ENCODE measurements around the gene SLC2A3. TPM values are rescaled to one million over a fixed set of nuclear protein-coding genes. Genes with fewer than 3 reads are reported as not detected.
"Not testable (repeated sequence)": the region's sequence is repeated elsewhere in the genome, so short reads cannot be mapped to it uniquely, and the experiment has no call there.

SLC2A3 gene
- total RNA-seq, 2 experiments from 2014 or later = 219 to 224 TPM

GRCh38 chr12:7918268-7918590 is 17.8 kb downstream of the SLC2A3 start:
- POLR2A ChIA-PET = interaction anchor here (0.9 to 1.2 kb wide), 2 partner anchors 13 to 58 kb away, joined by 3 to 4 read pairs; no protein-coding TSS in a partner anchor
- ATAC-seq (ENCODE audit: low read depth); H3K4me3 Mint-ChIP-seq; DNase-seq; H3K27ac Mint-ChIP-seq; H3K27me3 Mint-ChIP-seq; H3K9me3 Mint-ChIP-seq: not testable (repeated sequence)
- Mint-ChIP-seq H3K36me3 (peaks cover 37% of the 10 kb centered on the region), H3K4me1 (peaks cover 36% of the 10 kb centered on the region)

GRCh38 chr12:7917392-7918267 is 18.4 kb downstream of the SLC2A3 start:
- ATAC-seq (ENCODE audit: low read depth) (no peak), DNase-seq (no peak)
- H3K4me3 Mint-ChIP-seq = no peak overlapping the region
- peaks cover 3% of the 10 kb centered on the region for H3K27me3 Mint-ChIP-seq
- H3K4me1 Mint-ChIP-seq = peaks cover 34% of the 10 kb centered on the region
- no peaks in the 10 kb centered on the region for H3K9me3 Mint-ChIP-seq
- H3K27ac Mint-ChIP-seq = no peak overlapping the region
- POLR2A ChIA-PET = interaction anchor here (0.9 to 1.2 kb wide), 2 partner anchors 13 to 58 kb away, joined by 3 to 4 read pairs; no protein-coding TSS in a partner anchor
- H3K36me3 Mint-ChIP-seq = peaks cover 34% of the 10 kb centered on the region

GRCh38 chr12:7916936-7917335 is 19.1 kb downstream of the SLC2A3 start:
- POLR2A ChIA-PET = no interaction called here
- Mint-ChIP-seq H3K27ac (no peak overlapping the region), H3K36me3 (peaks cover 31% of the 10 kb centered on the region), H3K9me3 (no peaks in the 10 kb centered on the region), H3K4me3 (no peak overlapping the region), H3K4me1 (peaks cover 32% of the 10 kb centered on the region), H3K27me3 (peaks cover 3% of the 10 kb centered on the region)
- ATAC-seq (ENCODE audit: low read depth) = peak; percentile 23
- DNase-seq = no peak

GRCh38 chr12:7915661-7916403 is 20.2 kb downstream of the SLC2A3 start:
- no peak overlapping the region for H3K27ac Mint-ChIP-seq
- H3K27me3 Mint-ChIP-seq = peaks cover 3% of the 10 kb centered on the region
- no peaks in the 10 kb centered on the region for H3K9me3 Mint-ChIP-seq
- H3K4me3 Mint-ChIP-seq = no peak overlapping the region
- ATAC-seq (ENCODE audit: low read depth) (peak; percentile 30), DNase-seq (no peak)
- H3K4me1 Mint-ChIP-seq = peaks cover 22% of the 10 kb centered on the region
- H3K36me3 Mint-ChIP-seq = peaks cover 22% of the 10 kb centered on the region
- POLR2A ChIA-PET = interaction anchor here (0.6 to 0.8 kb wide), 3 partner anchors 55 to 1258 kb away, joined by 3 to 5 read pairs (median 3); no protein-coding TSS in a partner anchor

GRCh38 chr12:7910106-7910505 is 25.9 kb downstream of the SLC2A3 start:
- ATAC-seq (ENCODE audit: low read depth); H3K27ac Mint-ChIP-seq; H3K27me3 Mint-ChIP-seq; H3K9me3 Mint-ChIP-seq; H3K4me3 Mint-ChIP-seq; H3K36me3 Mint-ChIP-seq; H3K4me1 Mint-ChIP-seq; POLR2A ChIA-PET; DNase-seq: not testable (repeated sequence)

- POLR2A ChIA-PET = no interaction called here
- ATAC-seq (ENCODE audit: low read depth) = no peak
- Mint-ChIP-seq H3K27ac (no peak overlapping the region), H3K36me3 (no peaks in the 10 kb centered on the region), H3K9me3 (no peaks in the 10 kb centered on the region), H3K27me3 (peaks cover 5% of the 10 kb centered on the region), H3K4me3 (no peak overlapping the region), H3K4me1 (no peaks in the 10 kb centered on the region)
- DNase-seq = no peak
These were observed 29.0 kb downstream of the SLC2A3 start for GRCh38 chr12:7907009-7907408.

GRCh38 chr12:7906303-7906702 is 29.7 kb downstream of the SLC2A3 start:
- H3K27me3 Mint-ChIP-seq; H3K9me3 Mint-ChIP-seq; H3K4me1 Mint-ChIP-seq; DNase-seq; ATAC-seq (ENCODE audit: low read depth); H3K27ac Mint-ChIP-seq; H3K4me3 Mint-ChIP-seq; H3K36me3 Mint-ChIP-seq; POLR2A ChIA-PET: not testable (repeated sequence)

GRCh38 chr12:7905600-7906125 is 30.3 kb downstream of the SLC2A3 start:
- ATAC-seq (ENCODE audit: low read depth); H3K27ac Mint-ChIP-seq; H3K4me1 Mint-ChIP-seq; H3K9me3 Mint-ChIP-seq; H3K4me3 Mint-ChIP-seq; DNase-seq; H3K36me3 Mint-ChIP-seq; H3K27me3 Mint-ChIP-seq; POLR2A ChIA-PET: not testable (repeated sequence)

GRCh38 chr12:7905071-7905470 is 30.9 kb downstream of the SLC2A3 start:
- Mint-ChIP-seq H3K27ac (no peak overlapping the region), H3K4me3 (no peak overlapping the region), H3K36me3 (no peaks in the 10 kb centered on the region), H3K9me3 (no peaks in the 10 kb centered on the region), H3K4me1 (no peaks in the 10 kb centered on the region), H3K27me3 (peaks cover 3% of the 10 kb centered on the region)
- ATAC-seq (ENCODE audit: low read depth) = no peak
- POLR2A ChIA-PET = no interaction called here
- DNase-seq = no peak

GRCh38 chr12:7902416-7902815 is 33.6 kb downstream of the SLC2A3 start:
- H3K36me3 Mint-ChIP-seq; ATAC-seq (ENCODE audit: low read depth); H3K9me3 Mint-ChIP-seq; DNase-seq; H3K4me1 Mint-ChIP-seq; POLR2A ChIA-PET; H3K4me3 Mint-ChIP-seq; H3K27me3 Mint-ChIP-seq; H3K27ac Mint-ChIP-seq: not testable (repeated sequence)

- no peaks in the 10 kb centered on the region for H3K9me3 Mint-ChIP-seq
- H3K4me1 Mint-ChIP-seq = no peaks in the 10 kb centered on the region
- no peak for DNase-seq
- no peaks in the 10 kb centered on the region for H3K27me3 Mint-ChIP-seq
- H3K27ac Mint-ChIP-seq = no peak overlapping the region
- H3K4me3 Mint-ChIP-seq = no peak overlapping the region
- no peaks in the 10 kb centered on the region for H3K36me3 Mint-ChIP-seq
- ATAC-seq (ENCODE audit: low read depth) = no peak
- POLR2A ChIA-PET = no interaction called here
These were observed 36.2 kb downstream of the SLC2A3 start for GRCh38 chr12:7899755-7900154.

- ATAC-seq (ENCODE audit: low read depth); DNase-seq; H3K27ac Mint-ChIP-seq; H3K27me3 Mint-ChIP-seq; H3K9me3 Mint-ChIP-seq; POLR2A ChIA-PET; H3K4me1 Mint-ChIP-seq; H3K36me3 Mint-ChIP-seq; H3K4me3 Mint-ChIP-seq: not testable (repeated sequence)
These were observed 39.3 kb downstream of the SLC2A3 start for GRCh38 chr12:7896726-7897125.

- POLR2A ChIA-PET = no interaction called here
- Mint-ChIP-seq H3K9me3 (no peaks in the 10 kb centered on the region), H3K27me3 (no peaks in the 10 kb centered on the region), H3K36me3 (no peaks in the 10 kb centered on the region), H3K4me3 (no peak overlapping the region), H3K27ac (no peak overlapping the region), H3K4me1 (no peaks in the 10 kb centered on the region)
- ATAC-seq (ENCODE audit: low read depth) (no peak), DNase-seq (no peak)
These were observed 43.6 kb downstream of the SLC2A3 start for GRCh38 chr12:7892186-7892980.

Data from activated naive CD8-positive, alpha-beta T cell treated with anti-CD3 and anti-CD28 coated beads, Interleukin-2, amount 10 ng/mL, durations not matched to agents 7 days and 5 days (primary cell).